Memory B cell (primary cell): ENCODE results near the gene C1orf174.
"Not testable (repeated sequence)": the region's sequence is repeated elsewhere in the genome, so short reads cannot be mapped to it uniquely, and the experiment has no call there.

ENCODE experiments used
- ATAC-seq: fragments of 150-1000 bp; cut with Tn5 transposase; 2 replicates; pipeline ENCODE4 v1.10.0; 2021; ENCODE audit warnings: low read depth, mild to moderate bottlenecking, moderate library complexity
- DNase-seq, 2 donors: peaks; one replicate each; pipeline ENCODE4 v3.0.0; 2022; ENCODE audit warnings: low spot score in 2 of 2
- H3K27ac Mint-ChIP-seq: one replicate; pipeline ENCODE4 v1.8.0; 2022; ENCODE audit warnings: mild to moderate bottlenecking, moderate library complexity, mixed read lengths
- H3K27me3 Mint-ChIP-seq: one replicate; pipeline ENCODE4 v1.8.0; 2022; ENCODE audit warnings: mixed read lengths
- H3K36me3 Mint-ChIP-seq: one replicate; pipeline ENCODE4 v1.8.0; 2022; ENCODE audit warnings: mild to moderate bottlenecking, mixed read lengths
- H3K4me1 Mint-ChIP-seq: one replicate; pipeline ENCODE4 v1.8.0; 2022; ENCODE audit warnings: mixed read lengths
- H3K4me3 Mint-ChIP-seq: one replicate; pipeline ENCODE4 v1.8.0; 2022; ENCODE audit warnings: mild to moderate bottlenecking, moderate library complexity, mixed read lengths
- H3K9me3 Mint-ChIP-seq: one replicate; pipeline ENCODE4 v1.8.0; 2022; ENCODE audit warnings: mixed read lengths

Gene C1orf174

DNA sequence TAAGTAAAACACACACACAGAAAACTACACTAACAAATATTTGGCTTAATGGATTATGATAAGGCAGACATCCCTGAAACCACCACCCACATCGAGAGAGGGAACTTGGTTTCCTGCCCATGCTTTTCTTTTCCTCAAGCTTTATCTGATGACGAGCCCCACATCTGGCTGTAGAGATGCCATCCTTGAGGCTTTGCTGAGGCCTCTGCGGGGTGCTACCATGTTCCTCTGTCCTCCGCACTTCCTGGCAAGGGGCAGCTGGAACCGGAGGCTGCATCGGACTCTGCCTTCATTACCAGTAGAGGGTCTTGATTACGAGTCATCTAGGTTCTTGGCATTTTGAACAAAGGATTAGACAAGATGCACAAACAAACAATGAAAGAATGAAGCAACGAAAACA is 21.7 kb upstream of the C1orf174 start:
- no peak for DNase-seq
- peak overlapping the region; percentile 27 for H3K4me3 Mint-ChIP-seq
- no peaks in the 10 kb centered on the region for H3K4me1 Mint-ChIP-seq
- H3K9me3 Mint-ChIP-seq = no peaks in the 10 kb centered on the region
- H3K27me3 Mint-ChIP-seq = peaks cover 5% of the 10 kb centered on the region
- ATAC-seq = no peak
- H3K36me3 Mint-ChIP-seq = no peaks in the 10 kb centered on the region
- no peak overlapping the region for H3K27ac Mint-ChIP-seq

DNA sequence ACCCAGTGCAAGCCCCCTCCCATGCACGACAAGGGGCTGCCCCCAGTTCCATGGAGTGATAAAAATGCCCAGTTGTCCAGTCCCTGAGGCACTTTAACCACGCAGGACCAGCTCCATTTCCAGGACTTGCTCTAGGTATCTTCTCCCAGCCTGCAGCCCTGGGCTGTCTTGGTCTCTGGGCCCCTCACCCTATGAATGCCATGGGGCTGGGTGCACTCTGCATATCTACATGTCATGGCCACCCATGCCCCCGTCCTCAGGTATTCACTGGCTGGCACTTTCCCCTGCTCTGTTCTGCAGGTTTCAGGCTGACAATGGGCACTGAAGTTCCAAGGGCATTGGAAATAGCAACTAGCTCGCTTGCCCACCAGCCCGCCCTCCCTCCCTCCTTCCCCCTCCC is 19.6 kb upstream of the C1orf174 start:
- H3K4me1 Mint-ChIP-seq = no peaks in the 10 kb centered on the region
- H3K36me3 Mint-ChIP-seq = no peaks in the 10 kb centered on the region
- H3K9me3 Mint-ChIP-seq = no peaks in the 10 kb centered on the region
- ATAC-seq = no peak
- no peak overlapping the region for H3K4me3 Mint-ChIP-seq
- no peak for DNase-seq
- H3K27ac Mint-ChIP-seq = no peak overlapping the region
- H3K27me3 Mint-ChIP-seq = peaks cover 2% of the 10 kb centered on the region

- Mint-ChIP-seq H3K27me3 (peaks cover 2% of the 10 kb centered on the region), H3K9me3 (no peaks in the 10 kb centered on the region), H3K36me3 (no peaks in the 10 kb centered on the region), H3K4me3 (no peak overlapping the region), H3K27ac (no peak overlapping the region), H3K4me1 (no peaks in the 10 kb centered on the region)
- no peak for DNase-seq
- no peak for ATAC-seq
These were observed 19.0 kb upstream of the C1orf174 start for GRCh38 chr1:3918966-3919611.

- not testable (repeated sequence) for ATAC-seq, H3K36me3 Mint-ChIP-seq, H3K27ac Mint-ChIP-seq, H3K4me1 Mint-ChIP-seq, DNase-seq, H3K27me3 Mint-ChIP-seq, H3K4me3 Mint-ChIP-seq, H3K9me3 Mint-ChIP-seq
These were observed 18.3 kb upstream of the C1orf174 start for GRCh38 chr1:3918359-3918758.

DNA sequence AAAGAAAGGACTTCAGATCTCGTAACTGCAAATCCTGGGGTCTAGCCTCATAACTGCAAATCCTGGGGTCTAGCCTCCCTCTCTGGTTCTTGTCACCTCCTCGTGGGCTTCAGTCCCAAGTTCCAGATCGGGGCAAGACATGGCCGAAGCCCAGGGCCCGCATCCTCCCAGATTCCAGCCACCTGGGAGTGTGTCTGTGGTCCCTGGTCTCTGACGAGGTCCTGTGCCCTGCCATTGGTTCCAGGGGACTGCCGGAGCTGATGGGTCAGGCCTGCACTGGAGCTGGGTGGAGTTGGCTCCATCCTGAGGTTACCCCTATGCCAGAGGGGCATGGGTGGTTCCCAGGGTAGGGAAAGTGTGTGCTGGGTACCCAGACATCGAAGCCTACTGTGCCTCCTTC is 17.7 kb upstream of the C1orf174 start:
- ATAC-seq (no peak), DNase-seq (no peak)
- H3K36me3 Mint-ChIP-seq = no peaks in the 10 kb centered on the region
- no peaks in the 10 kb centered on the region for H3K9me3 Mint-ChIP-seq
- no peak overlapping the region for H3K27ac Mint-ChIP-seq
- H3K4me1 Mint-ChIP-seq = no peaks in the 10 kb centered on the region
- no peak overlapping the region for H3K4me3 Mint-ChIP-seq
- H3K27me3 Mint-ChIP-seq = peaks cover 2% of the 10 kb centered on the region

- Mint-ChIP-seq H3K9me3 (no peaks in the 10 kb centered on the region), H3K27me3 (peaks cover 2% of the 10 kb centered on the region), H3K4me1 (peaks cover 4% of the 10 kb centered on the region), H3K36me3 (no peaks in the 10 kb centered on the region), H3K27ac (no peak overlapping the region), H3K4me3 (no peak overlapping the region)
- no peak for DNase-seq
- ATAC-seq = no peak
These were observed 15.6 kb upstream of the C1orf174 start for GRCh38 chr1:3915551-3916121.

- H3K4me3 Mint-ChIP-seq = no peak overlapping the region
These were observed 14.8 kb upstream of the C1orf174 start for GRCh38 chr1:3914911-3915310.

GRCh38 chr1:3914331-3914851 is 14.3 kb upstream of the C1orf174 start:
- Mint-ChIP-seq H3K4me3 (no peak overlapping the region), H3K9me3 (no peaks in the 10 kb centered on the region), H3K27ac (no peak overlapping the region), H3K4me1 (peaks cover 14% of the 10 kb centered on the region), H3K36me3 (no peaks in the 10 kb centered on the region), H3K27me3 (no peaks in the 10 kb centered on the region)
- DNase-seq = no peak
- ATAC-seq = no peak

More at GRCh38 chr1:3914911-3915310, 14.8 kb upstream of the C1orf174 start:
- Mint-ChIP-seq H3K4me1 (peaks cover 8% of the 10 kb centered on the region), H3K36me3 (no peaks in the 10 kb centered on the region), H3K27me3 (no peaks in the 10 kb centered on the region), H3K27ac (no peak overlapping the region), H3K9me3 (no peaks in the 10 kb centered on the region)
- DNase-seq (no peak), ATAC-seq (no peak)

GRCh38 chr1:3912809-3913685 is 13.0 kb upstream of the C1orf174 start:
- no peaks in the 10 kb centered on the region for H3K36me3 Mint-ChIP-seq
- no peak overlapping the region for H3K4me3 Mint-ChIP-seq
- no peak overlapping the region for H3K27ac Mint-ChIP-seq
- ATAC-seq = no peak
- H3K4me1 Mint-ChIP-seq = peaks cover 18% of the 10 kb centered on the region
- peaks cover 6% of the 10 kb centered on the region for H3K27me3 Mint-ChIP-seq
- DNase-seq = no peak
- no peaks in the 10 kb centered on the region for H3K9me3 Mint-ChIP-seq

GRCh38 chr1:3911981-3912808 is 12.1 kb upstream of the C1orf174 start:
- ATAC-seq (no peak), DNase-seq (no peak)
- Mint-ChIP-seq H3K36me3 (no peaks in the 10 kb centered on the region), H3K9me3 (no peaks in the 10 kb centered on the region), H3K27ac (no peak overlapping the region), H3K4me3 (no peak overlapping the region), H3K4me1 (peaks cover 19% of the 10 kb centered on the region), H3K27me3 (peaks cover 6% of the 10 kb centered on the region)

DNA sequence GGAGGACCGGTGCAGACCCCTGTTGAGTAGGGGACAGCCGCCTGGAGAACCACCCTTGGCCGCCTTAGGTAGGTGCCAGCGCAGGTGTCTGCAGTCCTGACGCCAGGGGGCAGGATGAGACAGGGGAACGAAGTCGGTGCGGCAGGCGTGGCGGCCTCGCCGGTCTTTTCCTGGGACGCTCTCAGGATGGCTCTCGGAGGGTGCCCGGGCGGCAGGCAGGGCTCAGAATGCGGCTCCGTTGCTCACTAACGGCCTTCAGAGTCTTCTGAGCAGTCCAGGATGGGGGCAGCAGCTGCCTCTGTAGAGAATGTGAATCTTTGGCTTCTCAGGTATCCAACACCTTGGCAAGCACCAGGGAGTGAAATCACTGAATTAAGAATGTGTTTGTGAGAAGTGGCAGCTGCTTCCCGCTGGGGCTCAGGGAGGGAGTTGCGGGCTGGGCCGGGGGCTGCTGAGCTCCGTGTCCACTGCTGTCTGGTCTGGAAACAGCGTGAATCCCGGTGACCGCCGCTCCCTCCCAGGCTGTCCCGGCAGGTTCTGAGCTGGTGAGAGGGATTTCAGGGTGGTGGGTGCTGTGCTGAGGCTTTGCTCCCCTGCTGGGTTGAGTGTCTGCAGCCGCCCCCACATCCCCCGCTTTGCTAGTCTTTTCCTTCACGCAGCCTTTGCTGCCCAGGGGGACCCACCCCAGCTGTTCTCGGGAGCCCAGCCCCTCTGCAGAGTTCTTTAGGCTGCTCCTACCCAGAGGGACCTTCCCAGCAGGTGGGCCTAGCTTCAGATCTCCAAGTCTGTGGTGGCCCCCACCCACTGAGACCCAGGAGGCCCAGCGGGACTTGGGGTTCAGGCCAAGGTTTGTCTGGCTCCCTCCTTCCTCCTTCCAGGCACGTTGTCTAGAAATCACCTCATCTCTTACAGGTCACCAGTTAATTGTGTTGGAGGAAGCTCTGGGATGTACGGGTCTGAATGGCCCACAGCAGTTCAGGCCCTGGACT is 11.1 kb upstream of the C1orf174 start:
- H3K36me3 Mint-ChIP-seq = no peaks in the 10 kb centered on the region
- peaks cover 20% of the 10 kb centered on the region for H3K4me1 Mint-ChIP-seq
- DNase-seq (peak; percentile 80 to 84), ATAC-seq (peak; percentile 79)
- no peaks in the 10 kb centered on the region for H3K9me3 Mint-ChIP-seq
- H3K4me3 Mint-ChIP-seq = peak overlapping the region; percentile 22
- H3K27me3 Mint-ChIP-seq = peaks cover 6% of the 10 kb centered on the region
- H3K27ac Mint-ChIP-seq = no peak overlapping the region

GRCh38 chr1:3910049-3910731 is 10.1 kb upstream of the C1orf174 start:
- no peak for DNase-seq
- Mint-ChIP-seq H3K4me3 (peak overlapping the region; percentile 47), H3K36me3 (no peaks in the 10 kb centered on the region), H3K4me1 (peaks cover 20% of the 10 kb centered on the region), H3K9me3 (no peaks in the 10 kb centered on the region), H3K27ac (no peak overlapping the region), H3K27me3 (peaks cover 6% of the 10 kb centered on the region)
- ATAC-seq = peak; percentile 81
